GM19452 (cell line): ENCODE data around the gene KANK2.
"Not testable (repeated sequence)": the region's sequence is repeated elsewhere in the genome, so short reads cannot be mapped to it uniquely, and the experiment has no call there.

Experiments
- ATAC-seq: cut with Tn5 transposase; IDR thresholded peaks from one replicate; pipeline ENCODE4 v1.9.1; 2021; ENCODE audit not compliant: unreplicated experiment

The KANK2 gene

DNA sequence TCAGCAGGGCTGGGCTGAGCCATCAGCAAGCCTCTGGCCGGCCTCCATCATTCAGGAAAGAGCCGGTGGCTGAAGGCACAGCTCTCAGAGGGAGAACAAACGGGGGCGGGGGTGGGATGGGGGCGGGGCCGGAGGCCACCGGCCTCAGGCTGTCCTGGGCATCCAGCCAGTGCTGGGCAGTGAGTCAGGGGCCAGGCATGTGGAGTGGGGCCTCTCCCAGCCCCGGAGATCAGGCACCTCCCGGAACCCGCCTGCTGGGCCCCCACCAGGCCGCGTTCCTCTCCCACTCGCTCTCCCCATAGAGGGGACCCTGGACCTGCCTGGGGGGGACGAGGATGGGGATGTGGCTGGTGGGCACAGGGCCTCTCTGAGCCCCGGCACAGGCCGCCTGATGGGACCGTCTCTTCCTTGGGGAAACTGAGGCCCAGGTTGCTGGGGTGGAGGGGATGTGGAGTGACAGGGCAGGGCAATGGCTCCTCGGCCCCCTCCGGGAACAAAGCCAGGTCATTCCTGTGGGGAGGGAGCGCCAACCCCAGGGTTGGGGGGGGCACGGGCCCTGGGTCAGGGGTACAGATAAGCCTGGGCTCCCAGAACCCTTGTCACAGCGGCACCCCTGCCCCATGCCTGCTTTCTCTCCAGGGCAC lies 54.7 kb downstream of the KANK2 start:
- ATAC-seq, result no peak

- ATAC-seq, result no peak
Observed at GRCh38 chr19:11141937-11142527, 55.3 kb downstream of the KANK2 start.

GRCh38 chr19:11140896-11141295 lies 56.4 kb downstream of the KANK2 start:
- ATAC-seq, result no peak

DNA sequence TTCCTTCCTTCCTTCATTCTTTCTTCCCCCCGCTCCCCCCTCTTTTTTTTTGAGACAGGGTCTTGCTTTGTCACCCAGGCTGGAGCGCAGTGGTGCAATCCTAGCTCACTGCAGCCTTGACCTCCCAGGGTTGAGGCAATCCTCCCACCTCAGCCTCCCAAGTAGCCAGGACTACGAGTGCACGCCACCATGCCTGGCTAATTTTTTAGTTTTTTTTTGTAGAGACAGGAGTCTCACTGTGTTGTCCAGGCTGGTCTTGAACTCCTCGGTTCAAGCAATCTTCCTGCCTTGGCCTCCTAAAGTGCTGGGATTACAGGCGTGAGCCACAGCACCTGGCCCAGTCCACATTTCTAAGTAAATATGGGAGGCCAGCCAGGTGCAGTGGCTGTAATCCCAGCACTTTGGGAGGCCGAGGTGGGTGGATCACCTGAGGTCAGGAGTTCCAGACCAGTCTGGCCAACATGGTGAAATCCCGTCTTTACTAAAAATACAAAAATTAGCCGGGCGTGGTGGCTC lies 57.3 kb downstream of the KANK2 start:
- not testable (repeated sequence) for ATAC-seq

GRCh38 chr19:11138601-11139300 lies 58.6 kb downstream of the KANK2 start:
- ATAC-seq, result no peak

DNA sequence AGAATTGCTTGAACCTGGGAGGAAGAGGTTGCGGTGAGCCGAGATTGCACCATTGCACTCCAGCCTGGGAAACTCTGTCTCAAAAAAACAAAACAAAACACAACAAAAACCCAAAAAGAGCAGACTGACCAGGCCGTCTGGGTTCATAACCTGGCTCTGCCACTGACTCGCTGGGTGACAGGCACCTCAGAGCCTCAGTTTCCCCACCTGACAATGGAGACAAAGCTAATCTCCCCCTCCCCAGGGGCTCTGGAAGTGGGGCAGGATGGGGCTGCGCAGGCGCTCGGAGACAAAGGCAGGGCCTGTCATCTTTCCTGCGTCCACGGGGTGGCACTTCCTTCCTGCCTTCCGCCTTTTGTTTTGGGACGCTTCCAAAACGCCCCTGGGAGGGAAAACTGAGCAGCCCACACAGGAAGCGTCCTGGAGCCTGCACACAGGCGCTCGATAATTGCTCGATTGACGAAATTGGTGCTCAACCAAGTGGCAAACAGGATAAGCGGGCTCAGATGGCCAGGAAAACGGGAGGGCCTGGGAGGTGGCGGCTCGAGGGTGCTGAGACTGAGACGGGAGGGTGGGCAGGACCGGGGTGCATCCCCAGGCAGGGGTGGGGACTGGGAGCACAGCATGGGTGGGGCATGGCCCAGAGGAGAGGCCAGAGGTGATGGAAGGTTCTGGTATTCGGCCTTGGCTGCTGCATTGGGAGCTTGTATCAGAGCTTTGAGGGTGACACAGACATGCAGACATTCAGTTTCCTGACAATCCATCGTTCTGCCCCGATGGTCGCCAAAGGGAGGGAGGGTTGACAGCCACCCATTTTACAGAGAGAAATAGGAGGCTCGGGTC lies 59.6 kb downstream of the KANK2 start:
- no peak for ATAC-seq

GRCh38 chr19:11136400-11137101 lies 60.8 kb downstream of the KANK2 start:
- no peak for ATAC-seq

- no peak for ATAC-seq
Observed at GRCh38 chr19:11131471-11131870, 65.9 kb downstream of the KANK2 start.

DNA sequence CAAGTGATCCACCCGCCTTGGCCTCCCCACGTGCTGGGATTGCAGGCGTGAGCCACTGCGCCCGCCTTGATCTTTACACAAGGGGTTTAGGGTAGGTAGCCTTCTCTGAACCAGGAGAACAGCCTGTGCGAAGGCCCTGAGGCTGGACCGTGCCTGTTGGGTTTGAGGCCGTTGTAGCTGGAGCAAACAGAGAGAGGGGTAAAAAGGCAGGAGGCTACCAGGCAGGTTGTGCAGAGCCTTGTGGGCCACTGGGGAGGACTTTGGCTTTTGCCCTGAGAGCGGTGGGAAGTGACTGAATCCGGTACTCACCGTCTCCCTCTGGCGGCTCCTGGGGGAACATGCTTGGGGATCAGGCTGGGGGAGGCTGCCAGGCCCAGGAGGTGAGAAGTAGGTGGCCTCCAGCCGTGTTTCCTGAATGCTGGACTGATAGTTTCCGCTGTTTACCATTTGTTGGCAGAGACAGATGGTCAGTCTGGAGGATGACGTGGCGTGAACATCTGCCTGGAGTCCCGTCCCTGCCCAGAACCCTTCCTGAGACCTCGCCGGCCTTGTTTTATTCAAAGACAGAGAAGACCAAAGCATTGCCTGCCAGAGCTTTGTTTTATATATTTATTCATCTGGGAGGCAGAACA lies 66.4 kb downstream of the KANK2 start:
- no peak for ATAC-seq

DNA sequence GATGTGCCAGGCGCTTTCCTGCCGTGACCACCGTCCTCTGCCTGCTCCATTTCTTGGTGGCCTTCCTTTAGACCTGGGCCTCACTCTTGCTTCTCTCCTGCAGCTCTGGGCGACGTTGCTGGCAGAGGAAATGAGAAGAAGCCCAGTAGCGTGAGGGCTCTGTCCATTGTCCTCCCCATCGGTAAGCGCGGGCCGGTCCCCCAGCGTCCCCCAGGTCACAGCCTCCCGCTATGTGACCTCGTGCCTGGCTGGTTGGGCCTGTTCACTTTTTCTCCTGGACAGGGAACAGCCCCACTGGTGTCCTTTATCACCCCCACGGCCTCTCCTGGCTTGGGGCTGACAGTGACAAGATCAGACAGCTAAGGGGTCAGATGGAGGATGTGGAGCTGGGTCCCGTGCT lies 69.4 kb downstream of the KANK2 start:
- ATAC-seq, result no peak

- no peak for ATAC-seq
Observed at GRCh38 chr19:11125994-11126685, 71.2 kb downstream of the KANK2 start.

DNA sequence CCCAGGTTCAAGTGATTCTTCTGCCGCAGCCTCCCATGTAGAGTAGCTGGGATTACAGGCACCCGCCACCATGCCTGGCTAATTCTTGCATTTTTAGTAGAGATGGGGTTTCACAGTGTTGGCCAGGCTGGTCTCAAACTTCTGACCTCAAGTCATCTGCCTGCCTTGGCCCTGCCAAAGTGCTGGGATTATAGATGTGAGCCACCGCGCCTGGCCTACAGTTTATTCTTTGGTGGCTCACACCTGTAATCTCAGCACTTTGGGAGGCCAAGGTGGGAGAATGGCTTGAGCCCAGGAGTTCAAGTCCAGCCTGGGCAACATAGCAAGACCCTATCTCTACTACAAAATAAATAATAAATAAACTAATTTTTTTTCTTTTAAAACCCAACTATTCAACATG lies 73.2 kb downstream of the KANK2 start:
- ATAC-seq, result not testable (repeated sequence)

DNA sequence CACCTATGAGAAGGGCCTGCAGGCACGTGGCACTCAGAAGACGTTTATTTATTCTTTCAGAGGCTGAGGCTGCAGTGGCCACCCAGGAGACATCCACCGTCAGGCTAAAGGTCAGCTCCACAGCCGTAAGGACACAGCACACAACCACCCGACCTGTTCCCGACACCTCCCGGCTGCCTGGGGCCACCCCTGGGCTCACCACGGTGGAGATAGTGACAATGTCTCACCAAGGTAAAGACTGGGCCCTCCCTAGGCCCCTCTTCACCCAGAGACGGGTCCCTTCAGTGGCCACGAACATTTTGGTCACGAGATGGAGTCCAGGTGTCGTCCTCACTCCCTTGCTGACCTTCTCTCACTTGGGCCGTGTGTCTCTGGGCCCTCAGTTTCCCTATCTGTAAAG lies 74.2 kb downstream of the KANK2 start:
- no peak for ATAC-seq

GRCh38 chr19:11121963-11122362 lies 75.4 kb downstream of the KANK2 start:
- not testable (repeated sequence) for ATAC-seq

GRCh38 chr19:11116507-11116906 lies 80.8 kb downstream of the KANK2 start:
- no peak for ATAC-seq

GRCh38 chr19:11115895-11116446 lies 81.4 kb downstream of the KANK2 start:
- ATAC-seq, result no peak

- no peak for ATAC-seq
Observed at GRCh38 chr19:11115042-11115441, 82.3 kb downstream of the KANK2 start.
